HUES48 (cell line): ENCODE data around the gene DHDDS.

Experiments
- H3K27ac ChIP-seq: one replicate; pipeline ENCODE4 v1.7.0; 2013; ENCODE audit warnings: low read depth, low read length, inconsistent platforms
- H3K27me3 ChIP-seq: 2 replicates; pipeline ENCODE4 v1.6.1; 2013; ENCODE audit warnings: mild to moderate bottlenecking, low read length; ENCODE audit not compliant: control insufficient read depth, insufficient read depth
- H3K36me3 ChIP-seq: 2 replicates; pipeline ENCODE4 v1.6.1; 2013; ENCODE audit warnings: low read length; ENCODE audit not compliant: control insufficient read depth, insufficient read depth
- H3K4me1 ChIP-seq: 2 replicates; pipeline ENCODE4 v1.6.1; 2013; ENCODE audit warnings: mild to moderate bottlenecking, low read length; ENCODE audit not compliant: control insufficient read depth, insufficient read depth
- H3K4me3 ChIP-seq: 2 replicates; pipeline ENCODE4 v1.5.1; 2013; ENCODE audit warnings: mild to moderate bottlenecking, low read depth, low read length
- H3K9ac ChIP-seq: 2 replicates; pipeline ENCODE4 v1.6.1; 2013; ENCODE audit warnings: mild to moderate bottlenecking, low read depth, low read length, moderate library complexity
- H3K9me3 ChIP-seq: 2 replicates; pipeline ENCODE4 v1.6.1; 2013; ENCODE audit warnings: low read length; ENCODE audit not compliant: control insufficient read depth, insufficient read depth

The DHDDS gene

GRCh38 chr1:26403656-26404055 is 28.5 kb upstream of the DHDDS start:
- Histone ChIP-seq H3K27me3 (no peaks in the 10 kb centered on the region), H3K9me3 (no peaks in the 10 kb centered on the region), H3K36me3 (no peaks in the 10 kb centered on the region), H3K27ac (no peak overlapping the region), H3K4me1 (peaks cover under 1% of the 10 kb centered on the region; the same call in 1 of the 2 replicates), H3K9ac (no peak overlapping the region), H3K4me3 (no peak overlapping the region)

GRCh38 chr1:26404641-26405040 is 27.5 kb upstream of the DHDDS start:
- no peak overlapping the region for H3K9ac ChIP-seq
- H3K4me1 ChIP-seq = peaks cover 9% of the 10 kb centered on the region
- no peaks in the 10 kb centered on the region for H3K9me3 ChIP-seq
- no peaks in the 10 kb centered on the region for H3K36me3 ChIP-seq
- no peak overlapping the region for H3K27ac ChIP-seq
- H3K27me3 ChIP-seq = no peaks in the 10 kb centered on the region
- H3K4me3 ChIP-seq = no peak overlapping the region

- no peaks in the 10 kb centered on the region for H3K36me3 ChIP-seq
- H3K27me3 ChIP-seq = no peaks in the 10 kb centered on the region
- no peak overlapping the region for H3K4me3 ChIP-seq
- no peak overlapping the region for H3K9ac ChIP-seq
- H3K27ac ChIP-seq = no peak overlapping the region
- H3K9me3 ChIP-seq = no peaks in the 10 kb centered on the region
- H3K4me1 ChIP-seq = peaks cover 12% of the 10 kb centered on the region
Observed at GRCh38 chr1:26405281-26405915, 26.7 kb upstream of the DHDDS start.

- Histone ChIP-seq H3K27me3 (no peaks in the 10 kb centered on the region), H3K27ac (no peak overlapping the region), H3K9me3 (no peaks in the 10 kb centered on the region), H3K36me3 (peaks cover 22% of the 10 kb centered on the region), H3K4me1 (peaks cover 26% of the 10 kb centered on the region), H3K9ac (no peak overlapping the region), H3K4me3 (peak overlapping the region; percentile 58)
Observed at GRCh38 chr1:26408604-26409003, 23.5 kb upstream of the DHDDS start.

GRCh38 chr1:26409191-26409807 is 22.8 kb upstream of the DHDDS start:
- Histone ChIP-seq H3K36me3 (peaks cover 27% of the 10 kb centered on the region), H3K27me3 (no peaks in the 10 kb centered on the region), H3K9ac (peak overlapping the region; percentile 77), H3K27ac (peak overlapping the region; percentile 98), H3K4me1 (peaks cover 31% of the 10 kb centered on the region), H3K4me3 (peak overlapping the region; percentile 58), H3K9me3 (no peaks in the 10 kb centered on the region)

- Histone ChIP-seq H3K27me3 (no peaks in the 10 kb centered on the region), H3K4me3 (peak within 1 kb of the TSS; percentile 100), H3K9ac (peak within 1 kb of the TSS; percentile 99), H3K36me3 (peaks cover 43% of the 10 kb centered on the region), H3K27ac (peak within 1 kb of the TSS; percentile 98), H3K4me1 (peaks cover 45% of the 10 kb centered on the region), H3K9me3 (no peaks in the 10 kb centered on the region)
Observed at GRCh38 chr1:26410706-26411623, 21.2 kb upstream of the DHDDS start, which contains the start of gene LIN28A. Gene LIN28A, plus strand, starts transcription at chr1:26410817. Its CDS starts 75 bp downstream, at chr1:26410892.

GRCh38 chr1:26411624-26412074 is 20.5 kb upstream of the DHDDS start:
- peak overlapping the region; percentile 100 for H3K4me3 ChIP-seq
- H3K27ac ChIP-seq = peak overlapping the region; percentile 95
- no peaks in the 10 kb centered on the region for H3K9me3 ChIP-seq
- H3K4me1 ChIP-seq = peaks cover 51% of the 10 kb centered on the region
- peaks cover 48% of the 10 kb centered on the region for H3K36me3 ChIP-seq
- H3K27me3 ChIP-seq = no peaks in the 10 kb centered on the region
- H3K9ac ChIP-seq = peak overlapping the region; percentile 99

GRCh38 chr1:26412180-26412840 is 19.8 kb upstream of the DHDDS start:
- Histone ChIP-seq H3K9ac (peak overlapping the region; percentile 99), H3K36me3 (peaks cover 50% of the 10 kb centered on the region), H3K27me3 (no peaks in the 10 kb centered on the region), H3K4me1 (peaks cover 54% of the 10 kb centered on the region), H3K4me3 (peak overlapping the region; percentile 100), H3K9me3 (no peaks in the 10 kb centered on the region), H3K27ac (peak overlapping the region; percentile 95)

- peaks cover 58% of the 10 kb centered on the region for H3K36me3 ChIP-seq
- no peaks in the 10 kb centered on the region for H3K27me3 ChIP-seq
- H3K4me1 ChIP-seq = peaks cover 61% of the 10 kb centered on the region
- H3K27ac ChIP-seq = peak overlapping the region; percentile 95
- peak overlapping the region; percentile 100 for H3K4me3 ChIP-seq
- no peaks in the 10 kb centered on the region for H3K9me3 ChIP-seq
- H3K9ac ChIP-seq = peak overlapping the region; percentile 59
Observed at GRCh38 chr1:26413031-26413430, 19.1 kb upstream of the DHDDS start.

- Histone ChIP-seq H3K4me1 (peaks cover 77% of the 10 kb centered on the region), H3K9me3 (no peaks in the 10 kb centered on the region), H3K27ac (peak overlapping the region; percentile 99), H3K4me3 (peak overlapping the region; percentile 38), H3K36me3 (peaks cover 79% of the 10 kb centered on the region), H3K27me3 (no peaks in the 10 kb centered on the region), H3K9ac (peak overlapping the region; percentile 43)
Observed at GRCh38 chr1:26417111-26417759, 14.9 kb upstream of the DHDDS start.
